Ishikawa (cell line): ENCODE results near the gene SNCAIP.

Experiments
- CEBPB ChIP-seq: IDR thresholded peaks from 2 replicates; pipeline ENCODE4 v1.6.1; 2012
- CREB1 ChIP-seq: IDR thresholded peaks from 2 replicates; pipeline ENCODE4 v1.6.1; 2012; ENCODE audit warnings: low read depth
- EGR1 ChIP-seq: IDR thresholded peaks from 2 replicates; pipeline ENCODE4 v1.6.1; 2012
- EP300 ChIP-seq: IDR thresholded peaks from 2 replicates; pipeline ENCODE4 v1.6.1; 2012; ENCODE audit warnings: borderline replicate concordance
- FOXM1 ChIP-seq: IDR thresholded peaks from 2 replicates; pipeline ENCODE4 v1.6.1; 2012; ENCODE audit warnings: low read depth, borderline replicate concordance
- NFIC ChIP-seq: IDR thresholded peaks from 2 replicates; pipeline ENCODE4 v1.6.1; 2012
- RAD21 ChIP-seq: IDR thresholded peaks from 2 replicates; pipeline ENCODE4 v1.6.1; 2012; ENCODE audit warnings: low read depth
- REST ChIP-seq: IDR thresholded peaks from 2 replicates; pipeline ENCODE4 v1.6.1; 2012; ENCODE audit warnings: low read depth, mild to moderate bottlenecking
- TAF1 ChIP-seq: IDR thresholded peaks from 2 replicates; pipeline ENCODE4 v1.6.1; 2012; ENCODE audit warnings: low read depth, mild to moderate bottlenecking
- TCF12 ChIP-seq: IDR thresholded peaks from 2 replicates; pipeline ENCODE4 v1.6.1; 2012; ENCODE audit warnings: low read depth
- TEAD4 ChIP-seq: IDR thresholded peaks from 2 replicates; pipeline ENCODE4 v1.6.1; 2012
- USF1 ChIP-seq: IDR thresholded peaks from 2 replicates; pipeline ENCODE4 v1.6.1; 2012
- YY1 ChIP-seq: IDR thresholded peaks from 2 replicates; pipeline ENCODE4 v1.6.1; 2012; ENCODE audit warnings: low read depth
- ZBTB7A ChIP-seq: IDR thresholded peaks from 2 replicates; pipeline ENCODE4 v1.6.1; 2012; ENCODE audit warnings: low read depth
- TF ChIP-seq, protein P1 (sequence below): IDR thresholded peaks from 2 replicates; pipeline ENCODE4 v1.6.1; 2012

The SNCAIP gene

DNA sequence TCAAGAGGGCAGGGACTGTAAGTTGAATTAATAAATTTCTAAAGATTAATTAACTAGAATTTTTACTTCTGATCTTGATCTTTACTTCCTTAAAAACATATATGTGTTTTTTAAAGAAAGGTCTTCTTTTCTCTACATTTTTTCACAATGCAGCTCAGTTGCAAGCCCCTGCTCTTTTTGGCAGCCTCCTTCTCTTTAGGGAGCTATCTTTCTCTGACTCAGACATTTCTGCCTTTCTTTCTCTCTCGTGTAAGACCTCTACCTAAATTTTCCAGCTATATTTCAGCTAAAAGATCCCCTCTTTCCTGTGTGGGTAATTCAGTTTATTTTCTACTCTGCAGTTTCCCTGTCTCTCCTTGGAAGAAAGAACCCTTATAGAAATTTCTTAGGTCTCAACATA, 38.3 kb upstream of the SNCAIP start:
- no peak for TF ChIP-seq EGR1
- TF ChIP-seq CEBPB: no peak
- no peak for TF ChIP-seq TEAD4
- TF ChIP-seq FOXM1: no peak
- no peak for TF ChIP-seq USF1
- TF ChIP-seq ZBTB7A: no peak
- TF ChIP-seq YY1: no peak
- TF ChIP-seq RAD21: no peak
- no peak for TF ChIP-seq EP300
- TF ChIP-seq, protein P1, sequence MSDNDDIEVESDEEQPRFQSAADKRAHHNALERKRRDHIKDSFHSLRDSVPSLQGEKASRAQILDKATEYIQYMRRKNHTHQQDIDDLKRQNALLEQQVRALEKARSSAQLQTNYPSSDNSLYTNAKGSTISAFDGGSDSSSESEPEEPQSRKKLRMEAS: no peak
- no peak for TF ChIP-seq REST
- TF ChIP-seq CREB1: no peak
- no peak for TF ChIP-seq TCF12

DNA sequence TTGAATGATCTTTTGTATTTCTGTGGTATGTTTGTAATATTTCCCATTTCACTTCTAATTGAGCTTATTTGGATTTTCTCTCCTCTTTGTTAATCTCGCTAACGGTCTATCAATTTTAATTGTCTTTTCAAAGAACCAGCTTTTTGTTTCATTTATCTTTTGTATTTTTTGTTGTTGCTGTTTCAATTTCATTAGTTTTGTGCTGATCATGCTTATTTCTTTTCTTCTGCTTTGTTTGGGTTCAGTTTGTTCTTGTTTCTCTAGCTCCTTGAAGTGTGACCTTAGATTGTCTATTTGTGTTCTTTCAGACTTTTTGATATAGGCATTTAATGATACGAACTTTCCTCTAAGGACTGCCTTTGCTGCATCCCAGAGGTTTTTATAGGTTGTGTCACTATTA, 28.4 kb upstream of the SNCAIP start:
- TF ChIP-seq CREB1: no peak
- no peak for TF ChIP-seq CEBPB
- TF ChIP-seq TAF1: no peak
- no peak for TF ChIP-seq TCF12
- no peak for TF ChIP-seq NFIC
- TF ChIP-seq TEAD4: no peak
- no peak for TF ChIP-seq ZBTB7A

- TF ChIP-seq REST (no peak), CREB1 (no peak), ZBTB7A (no peak), NFIC (no peak), EGR1 (no peak), TCF12 (no peak), FOXM1 (no peak), CEBPB (no peak), USF1 (no peak), TEAD4 (no peak), YY1 (no peak), RAD21 (no peak), TAF1 (no peak), EP300 (no peak)
These were observed 25.5 kb upstream of the SNCAIP start for GRCh38 chr5:122286541-122286940.

DNA sequence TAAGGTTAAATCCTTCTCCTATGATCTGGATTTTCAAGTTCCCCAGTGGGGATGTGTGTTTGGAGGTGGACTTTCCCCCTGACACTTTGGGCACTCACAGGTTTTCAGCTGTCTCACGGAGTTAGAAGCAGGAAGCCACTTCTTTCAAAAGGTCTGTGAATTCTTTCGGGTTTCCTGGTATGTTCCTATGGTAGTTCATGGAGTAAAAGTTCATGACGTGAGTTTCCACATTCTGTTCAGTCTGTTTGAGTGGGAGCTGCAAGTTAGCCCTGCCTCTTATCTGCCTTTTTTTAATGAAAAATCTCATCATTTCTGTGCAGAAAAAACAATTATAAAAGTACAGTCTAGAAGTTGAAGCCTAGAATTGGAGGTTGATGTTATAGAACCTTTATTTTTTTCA, 24.9 kb upstream of the SNCAIP start:
- TF ChIP-seq, protein P1: no peak
- TF ChIP-seq USF1: no peak
- no peak for TF ChIP-seq ZBTB7A
- no peak for TF ChIP-seq YY1
- TF ChIP-seq REST: no peak
- TF ChIP-seq TCF12: no peak
- no peak for TF ChIP-seq TAF1
- no peak for TF ChIP-seq EGR1
- TF ChIP-seq NFIC: no peak
- no peak for TF ChIP-seq CREB1
- no peak for TF ChIP-seq CEBPB
